Panc1 (cell line): ENCODE results near the gene SMIM29.

Experiments used
- CTCF ChIP-seq: fragments of 450-650 bp; IDR thresholded peaks from 2 replicates; pipeline ENCODE4 v1.5.1; 2017; ENCODE audit warnings: mild to moderate bottlenecking
- POLR2AphosphoS5 ChIP-seq: IDR thresholded peaks from 2 replicates; pipeline ENCODE4 v1.6.1; 2012; ENCODE audit warnings: mild to moderate bottlenecking, low read depth, low read length, moderate library complexity
- TCF7L2 ChIP-seq: IDR thresholded peaks from 2 replicates; pipeline ENCODE4 v1.6.1; 2011; ENCODE audit warnings: mild to moderate bottlenecking, low read depth, low read length, inconsistent platforms
- TF ChIP-seq, protein P1 (sequence below), 2 experiments: IDR thresholded peaks; 2 replicates each; pipeline ENCODE4 v1.6.1; 2011 to 2012; ENCODE audit warnings: low read depth in 2 of 2, control low read depth in 1 of 2, low read length in 1 of 2, mild to moderate bottlenecking in 1 of 2, moderate library complexity in 1 of 2; ENCODE audit not compliant: insufficient read depth in 1 of 2

- no peak for TF ChIP-seq CTCF
- TF ChIP-seq, protein P1, sequence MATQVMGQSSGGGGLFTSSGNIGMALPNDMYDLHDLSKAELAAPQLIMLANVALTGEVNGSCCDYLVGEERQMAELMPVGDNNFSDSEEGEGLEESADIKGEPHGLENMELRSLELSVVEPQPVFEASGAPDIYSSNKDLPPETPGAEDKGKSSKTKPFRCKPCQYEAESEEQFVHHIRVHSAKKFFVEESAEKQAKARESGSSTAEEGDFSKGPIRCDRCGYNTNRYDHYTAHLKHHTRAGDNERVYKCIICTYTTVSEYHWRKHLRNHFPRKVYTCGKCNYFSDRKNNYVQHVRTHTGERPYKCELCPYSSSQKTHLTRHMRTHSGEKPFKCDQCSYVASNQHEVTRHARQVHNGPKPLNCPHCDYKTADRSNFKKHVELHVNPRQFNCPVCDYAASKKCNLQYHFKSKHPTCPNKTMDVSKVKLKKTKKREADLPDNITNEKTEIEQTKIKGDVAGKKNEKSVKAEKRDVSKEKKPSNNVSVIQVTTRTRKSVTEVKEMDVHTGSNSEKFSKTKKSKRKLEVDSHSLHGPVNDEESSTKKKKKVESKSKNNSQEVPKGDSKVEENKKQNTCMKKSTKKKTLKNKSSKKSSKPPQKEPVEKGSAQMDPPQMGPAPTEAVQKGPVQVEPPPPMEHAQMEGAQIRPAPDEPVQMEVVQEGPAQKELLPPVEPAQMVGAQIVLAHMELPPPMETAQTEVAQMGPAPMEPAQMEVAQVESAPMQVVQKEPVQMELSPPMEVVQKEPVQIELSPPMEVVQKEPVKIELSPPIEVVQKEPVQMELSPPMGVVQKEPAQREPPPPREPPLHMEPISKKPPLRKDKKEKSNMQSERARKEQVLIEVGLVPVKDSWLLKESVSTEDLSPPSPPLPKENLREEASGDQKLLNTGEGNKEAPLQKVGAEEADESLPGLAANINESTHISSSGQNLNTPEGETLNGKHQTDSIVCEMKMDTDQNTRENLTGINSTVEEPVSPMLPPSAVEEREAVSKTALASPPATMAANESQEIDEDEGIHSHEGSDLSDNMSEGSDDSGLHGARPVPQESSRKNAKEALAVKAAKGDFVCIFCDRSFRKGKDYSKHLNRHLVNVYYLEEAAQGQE (IDR thresholded peaks at IDR 0.05; ENCODE audit: insufficient read depth in 1 of 2, low read depth in 2 of 2, low read length in 1 of 2): no peak
- no peak for TF ChIP-seq TCF7L2
- no peak for TF ChIP-seq POLR2AphosphoS5
These were observed 7.2 kb downstream of the SMIM29 start for GRCh38 chr6:34241351-34242215.
